Embryonic facial prominence (tissue), 1 donor: ENCODE data around the gene CRACR2A.

Source experiments
- DNase-seq: peaks from one replicate; pipeline ENCODE4 v3.0.0-alpha.2; 2016; ENCODE audit errors: extremely low spot score

CRACR2A gene

DNA sequence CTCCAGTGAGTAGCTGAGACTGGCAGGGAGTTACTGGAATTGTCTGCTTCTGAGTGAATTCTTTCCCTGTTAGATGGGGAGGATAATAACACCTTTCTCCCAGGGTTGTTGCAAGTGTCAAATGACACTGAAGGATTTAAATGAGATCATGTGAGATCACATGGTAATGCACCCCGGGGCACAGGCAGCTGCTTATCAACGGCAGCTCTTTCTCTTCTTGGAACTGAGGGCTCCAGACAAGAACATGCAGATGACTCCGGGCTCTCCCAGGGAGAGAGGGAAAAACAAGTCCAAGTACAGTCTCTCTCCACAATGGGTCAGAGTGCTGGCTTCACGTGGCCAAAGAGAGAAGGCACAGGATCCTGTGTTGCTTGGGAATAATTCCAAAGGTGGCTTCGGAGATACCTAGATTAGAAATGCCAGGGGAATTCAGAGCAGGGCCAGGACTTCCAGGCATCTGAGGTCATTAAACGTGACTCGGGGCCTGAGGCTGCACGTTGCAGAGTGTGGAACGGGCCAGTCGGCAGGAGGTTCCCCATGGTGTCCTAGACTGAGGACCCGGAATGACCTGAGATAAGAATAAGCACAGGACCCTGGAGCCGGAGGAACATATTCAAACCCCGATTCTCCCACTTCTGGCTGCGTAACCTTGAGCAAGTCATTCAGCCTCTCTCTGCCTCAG lies 152.7 kb downstream of the CRACR2A start:
- DNase-seq: no peak

DNA sequence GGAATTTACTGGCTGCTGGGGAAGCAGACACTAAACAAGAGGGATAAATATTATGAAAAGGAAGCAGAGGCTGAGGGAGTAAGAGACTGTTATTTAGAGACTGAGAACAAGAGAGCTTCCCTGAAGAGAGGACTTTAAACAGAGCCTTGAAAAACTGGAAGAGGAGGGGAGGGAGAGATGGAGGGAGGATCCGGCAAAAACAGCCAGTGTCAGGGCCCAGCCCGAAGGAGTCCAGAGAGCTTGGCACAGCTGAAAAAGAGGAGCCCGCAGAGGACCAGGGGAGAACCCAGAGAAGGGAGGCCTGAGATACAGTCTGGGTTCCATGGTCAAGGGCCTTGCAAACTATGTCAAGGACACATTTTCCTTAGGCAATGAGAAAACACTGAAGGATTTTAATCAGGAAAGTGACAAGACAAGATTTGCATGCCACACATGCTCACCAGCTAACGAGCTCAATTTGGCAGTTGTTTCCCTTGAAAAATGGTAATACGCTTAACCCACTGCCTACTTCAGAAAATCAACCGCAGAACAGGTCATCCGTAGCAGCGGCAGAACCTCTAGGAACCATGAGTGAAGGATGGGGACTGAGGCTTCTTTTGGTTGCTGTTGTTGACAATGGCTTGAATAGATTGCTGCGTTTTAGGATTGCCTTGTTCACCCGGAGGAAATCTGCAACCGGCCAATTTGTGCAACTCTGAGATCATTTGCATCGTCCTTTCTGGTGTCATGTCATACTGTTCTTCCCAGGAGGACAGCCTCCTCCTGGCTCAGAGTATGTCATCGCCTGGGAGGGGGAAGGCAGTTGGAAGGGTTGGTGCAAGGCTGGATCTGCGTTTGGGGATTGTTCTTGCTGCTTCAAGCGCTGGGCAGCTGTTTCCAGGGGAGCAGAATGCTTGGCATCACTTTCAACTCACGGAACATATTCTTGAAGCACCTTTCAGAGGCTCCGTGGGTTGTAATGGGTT lies 153.7 kb downstream of the CRACR2A start:
- no peak for DNase-seq

DNA sequence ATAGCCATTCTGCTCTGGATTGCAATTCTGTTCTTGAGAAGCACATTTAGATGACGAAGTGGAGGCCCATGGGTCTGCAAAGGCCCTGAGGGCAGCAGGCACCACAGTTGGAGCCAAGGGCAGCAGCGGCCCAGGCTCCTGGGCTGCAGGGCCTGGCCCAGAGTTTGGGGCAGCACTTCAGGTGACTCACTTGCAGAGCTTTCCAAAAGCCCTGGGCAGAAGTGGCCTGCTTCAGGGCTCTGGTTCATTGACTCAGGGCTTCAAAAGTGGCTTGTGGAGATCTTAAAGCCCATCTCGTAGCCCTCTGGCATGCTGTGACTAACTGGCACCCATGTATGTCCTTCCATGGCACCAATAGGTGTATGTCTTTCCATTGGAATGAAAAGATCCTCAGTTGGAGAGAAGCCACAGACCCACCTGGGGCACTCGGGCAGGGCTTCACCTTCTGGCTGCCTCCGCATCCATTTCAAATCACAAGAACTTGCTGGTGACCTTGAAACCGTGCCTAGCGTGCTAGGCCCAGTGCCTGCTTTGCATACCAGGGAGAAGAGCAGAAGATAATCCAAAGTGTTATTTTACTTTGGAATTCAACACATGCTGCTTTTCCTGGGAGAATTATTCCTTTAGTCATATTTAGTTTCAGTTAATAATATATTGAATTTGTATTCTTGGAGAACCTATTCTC lies 155.2 kb downstream of the CRACR2A start:
- no peak for DNase-seq

DNA sequence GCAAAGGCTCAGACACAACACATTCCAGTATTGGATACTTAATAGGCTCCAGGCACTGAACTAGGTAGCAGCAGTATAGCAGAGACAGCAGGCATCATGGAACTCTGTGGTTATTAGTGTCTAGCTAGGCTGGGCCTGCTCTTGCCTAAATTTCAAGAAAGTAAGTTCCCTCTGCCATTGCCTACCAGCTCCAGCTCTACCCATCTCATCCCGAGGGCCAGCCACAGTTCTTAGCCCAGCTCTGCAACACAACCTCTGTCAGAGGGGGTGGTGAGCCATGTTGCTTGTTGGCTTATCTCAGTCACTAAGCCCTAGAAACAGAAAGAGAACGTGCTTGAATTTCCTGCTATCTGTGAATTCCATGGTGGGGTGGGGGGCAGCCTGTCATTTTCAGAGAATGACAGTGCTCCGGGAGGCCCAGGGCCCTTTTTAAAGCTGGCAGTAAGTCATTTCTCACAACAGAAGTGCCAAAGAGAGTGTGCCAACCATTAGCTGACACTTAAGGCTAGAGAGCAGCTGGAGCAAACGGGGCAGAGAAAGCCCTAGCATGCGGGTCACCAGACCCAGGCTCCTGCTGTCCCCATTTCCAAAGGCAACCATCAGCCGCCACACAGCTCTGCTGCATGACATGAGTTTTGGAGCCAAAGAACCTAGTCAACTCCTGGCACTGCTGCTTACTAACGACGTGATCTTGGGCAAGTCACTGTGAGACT lies 156.1 kb downstream of the CRACR2A start:
- DNase-seq: no peak

DNA sequence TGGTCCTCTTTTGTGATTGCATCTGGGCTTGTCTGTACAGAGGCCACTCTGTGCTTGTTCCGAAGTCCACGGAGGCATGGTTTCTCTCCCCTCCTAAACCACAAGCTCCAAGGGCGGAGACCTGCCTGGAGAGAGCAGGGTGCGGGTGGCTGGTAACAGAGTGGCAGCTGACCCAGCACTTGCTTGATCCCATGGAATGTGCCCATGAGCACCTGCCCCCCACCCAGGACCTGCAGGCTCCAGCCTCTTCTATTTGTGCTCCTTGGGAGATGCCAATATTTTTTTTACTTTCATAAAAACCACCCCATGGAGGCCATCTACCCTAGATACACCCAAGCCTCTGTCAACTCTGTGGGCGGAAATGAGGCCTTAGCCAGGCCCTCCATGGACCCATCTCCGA lies 157.2 kb downstream of the CRACR2A start:
- DNase-seq: no peak

DNA sequence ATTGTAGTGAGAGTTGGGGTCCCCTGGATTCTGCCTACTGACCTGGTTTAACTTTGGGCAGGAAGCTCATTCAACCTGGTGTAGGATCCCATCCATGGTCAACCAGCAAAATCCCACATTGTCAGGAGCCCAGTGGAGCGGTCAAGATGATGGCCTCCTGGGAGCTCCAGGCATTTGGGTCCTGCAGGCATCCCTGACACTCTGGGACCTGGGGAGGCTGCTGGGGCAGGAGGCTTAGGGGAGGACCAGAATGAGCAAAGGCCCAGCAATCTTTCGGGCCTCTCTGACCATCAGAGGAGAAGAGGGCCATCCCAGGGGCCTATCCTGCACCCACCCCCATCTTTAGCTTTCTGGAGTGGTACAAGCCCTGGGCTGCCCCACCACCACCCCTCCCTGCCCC lies 157.9 kb downstream of the CRACR2A start:
- DNase-seq: no peak

DNA sequence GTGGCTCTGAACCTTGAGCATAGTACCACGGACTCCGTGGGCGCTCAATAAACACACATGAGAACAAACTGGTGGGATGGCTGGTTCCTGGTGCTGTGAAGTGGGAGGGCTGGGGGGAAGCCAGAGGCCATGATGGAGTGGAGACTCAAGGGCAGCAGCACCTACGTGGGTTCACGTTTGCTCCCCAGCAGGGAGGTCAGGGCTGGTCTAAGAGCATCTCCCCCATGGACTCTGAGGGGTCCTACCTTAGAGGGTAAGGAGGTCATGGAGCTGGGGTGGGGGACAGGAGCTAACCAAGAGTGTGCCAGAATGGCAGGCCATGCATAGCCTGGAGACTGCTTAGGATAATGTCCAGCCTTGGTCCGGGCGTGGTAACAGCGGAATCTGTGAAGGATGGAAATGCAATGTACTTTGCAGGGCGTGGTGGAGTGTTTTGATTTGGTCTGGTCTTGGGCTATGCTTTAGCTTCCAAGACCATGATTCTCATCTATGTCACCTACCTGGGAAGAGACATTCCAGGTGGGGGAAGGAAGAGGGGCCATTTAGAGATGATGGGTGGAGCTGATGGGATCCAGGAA lies 158.9 kb downstream of the CRACR2A start:
- DNase-seq: no peak

DNA sequence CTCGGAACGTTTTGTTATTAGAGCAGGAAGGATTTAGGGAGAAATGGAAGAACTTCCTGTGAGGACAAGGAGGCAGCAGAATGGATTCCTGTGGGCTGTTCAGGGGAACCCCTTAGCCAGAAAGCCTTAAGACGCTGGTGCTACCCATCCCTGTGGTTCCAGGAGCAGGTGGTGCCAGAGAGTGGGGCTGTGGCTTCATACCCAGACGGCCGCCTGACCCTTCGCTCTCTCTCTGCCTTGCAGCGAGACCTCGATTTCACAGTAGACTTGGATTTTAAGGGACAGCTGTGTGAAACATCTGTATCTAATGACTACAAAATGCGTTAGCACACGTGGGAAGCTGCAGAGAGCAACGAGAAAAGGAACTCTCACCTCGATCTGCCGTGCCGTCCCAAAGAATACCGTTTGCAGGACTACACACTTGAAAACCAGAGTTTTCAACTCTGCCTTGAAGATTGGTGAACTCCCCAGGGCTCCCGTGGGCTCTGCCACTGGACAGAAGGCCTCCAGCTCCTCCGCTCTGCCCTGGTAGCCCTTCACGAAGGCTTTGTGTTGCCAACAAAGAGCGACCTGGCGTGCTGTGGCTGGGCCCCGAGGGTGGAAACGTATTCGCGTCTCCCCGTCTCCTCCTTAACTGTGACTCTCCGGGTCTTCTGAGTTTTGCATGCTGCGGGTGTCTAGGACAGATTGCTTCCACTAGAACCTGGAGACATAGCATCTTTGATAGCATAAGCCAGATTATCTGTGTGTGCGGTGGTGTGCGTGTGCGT lies 159.9 kb downstream of the CRACR2A start:
- DNase-seq: no peak

DNA sequence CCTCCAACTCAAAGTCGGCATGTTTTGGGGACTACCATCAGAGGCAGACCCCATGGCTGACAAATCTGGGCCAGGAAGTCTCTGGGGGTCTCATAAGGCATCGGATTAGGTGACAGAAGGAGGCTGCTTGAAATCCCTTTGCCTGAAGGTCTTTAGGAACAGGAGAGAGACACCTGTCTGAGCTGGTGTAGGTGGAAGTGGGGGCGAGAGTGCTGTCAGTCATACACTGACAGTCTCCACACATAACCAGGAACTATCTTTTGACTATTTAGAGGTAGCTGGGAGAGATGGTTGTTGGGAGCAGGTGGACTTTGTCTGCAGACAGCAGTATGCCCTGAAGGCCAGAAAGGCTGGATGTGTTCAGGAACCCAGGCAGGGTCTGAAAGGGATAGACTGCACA lies 163.2 kb downstream of the CRACR2A start:
- DNase-seq: no peak

DNA sequence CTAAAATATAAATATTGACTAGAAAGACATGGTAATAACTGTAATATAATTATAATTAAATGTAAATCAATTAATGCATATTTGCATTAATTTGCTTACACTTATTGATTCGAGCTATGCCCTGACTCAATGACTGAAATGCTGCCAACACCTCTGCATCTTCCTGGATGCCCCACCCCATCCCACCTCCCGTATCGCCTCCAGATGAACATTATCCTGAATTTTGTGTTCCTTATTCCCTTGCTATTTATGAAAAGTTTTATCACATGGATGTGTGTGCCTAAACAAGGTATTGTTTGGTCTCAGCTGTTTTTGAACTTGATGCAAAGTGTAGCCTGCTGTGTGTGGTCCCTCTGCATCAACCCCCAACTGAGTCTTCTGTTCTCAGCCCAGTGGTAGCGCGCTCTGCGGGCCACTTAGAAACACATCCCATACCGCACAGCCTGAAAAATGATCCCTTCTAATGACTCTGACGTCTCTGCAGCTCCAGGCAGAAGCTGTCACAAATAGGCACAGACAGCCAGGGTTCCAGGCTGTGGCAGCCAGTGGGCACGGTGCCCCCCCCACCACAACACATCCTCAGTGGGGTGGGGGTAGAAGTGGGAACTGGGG lies 165.4 kb downstream of the CRACR2A start:
- no peak for DNase-seq

DNA sequence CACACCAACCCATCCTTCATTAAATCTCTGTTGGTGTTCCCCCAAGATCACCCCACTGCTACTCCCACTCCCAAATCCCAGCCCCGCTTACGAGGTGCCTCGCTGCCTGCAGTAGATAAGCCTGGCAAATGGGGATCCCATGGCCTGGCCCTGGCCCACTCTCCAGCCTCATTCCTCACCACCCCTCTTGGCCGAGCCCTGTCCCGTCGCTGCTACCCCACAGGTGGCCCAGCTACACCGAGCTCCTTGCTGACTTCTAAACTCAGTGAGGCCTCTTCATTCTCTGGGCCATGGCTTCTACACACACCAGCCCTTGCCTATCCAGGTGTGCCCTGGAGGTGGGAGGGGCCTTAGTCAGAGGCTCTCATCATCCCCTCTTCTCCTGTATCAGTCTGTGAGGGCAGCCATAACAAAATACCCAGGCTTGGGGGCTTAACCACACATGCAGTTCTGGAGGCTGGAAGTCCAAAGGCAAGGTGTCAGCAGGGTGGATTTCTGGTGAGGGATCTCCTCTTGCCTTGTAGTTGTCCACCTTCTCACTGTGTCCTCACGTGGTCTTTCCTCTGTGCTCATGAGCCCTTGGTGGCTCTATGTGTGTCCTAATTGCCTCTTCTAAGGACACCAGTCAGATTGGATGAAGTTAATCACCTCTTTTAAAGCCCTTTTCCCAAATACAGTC lies 169.1 kb downstream of the CRACR2A start:
- DNase-seq: no peak

DNA sequence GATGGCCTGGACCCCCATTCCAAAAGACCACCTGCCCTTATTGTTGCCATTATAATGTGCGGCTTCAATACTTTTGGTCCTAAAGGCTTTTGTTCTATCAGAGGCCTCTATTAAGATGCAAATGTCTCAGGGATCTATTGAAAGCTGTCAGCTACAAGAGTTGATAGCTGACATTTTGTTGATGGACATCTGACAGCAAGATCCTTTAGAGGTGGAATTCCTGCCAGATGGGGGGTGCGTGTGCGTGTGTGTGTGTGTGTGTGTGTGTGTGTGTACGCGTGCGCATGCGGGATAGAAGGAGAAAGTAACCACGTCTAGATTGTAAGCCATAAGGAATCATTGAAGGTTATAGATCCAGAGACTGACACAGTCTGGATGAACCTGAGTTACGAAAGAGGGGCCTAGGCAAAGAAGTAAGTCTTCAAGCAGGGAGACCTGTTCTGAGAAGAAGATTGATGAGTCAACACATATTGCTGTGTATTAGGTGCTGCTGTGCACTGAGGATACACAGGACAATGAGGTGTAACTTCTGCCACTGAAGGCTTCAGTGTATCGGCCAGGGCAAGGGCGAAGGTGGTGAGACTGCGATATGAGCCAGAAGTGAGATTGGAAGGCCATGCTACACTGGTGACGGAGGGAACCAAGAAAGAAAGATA lies 172.7 kb downstream of the CRACR2A start:
- DNase-seq: no peak

DNA sequence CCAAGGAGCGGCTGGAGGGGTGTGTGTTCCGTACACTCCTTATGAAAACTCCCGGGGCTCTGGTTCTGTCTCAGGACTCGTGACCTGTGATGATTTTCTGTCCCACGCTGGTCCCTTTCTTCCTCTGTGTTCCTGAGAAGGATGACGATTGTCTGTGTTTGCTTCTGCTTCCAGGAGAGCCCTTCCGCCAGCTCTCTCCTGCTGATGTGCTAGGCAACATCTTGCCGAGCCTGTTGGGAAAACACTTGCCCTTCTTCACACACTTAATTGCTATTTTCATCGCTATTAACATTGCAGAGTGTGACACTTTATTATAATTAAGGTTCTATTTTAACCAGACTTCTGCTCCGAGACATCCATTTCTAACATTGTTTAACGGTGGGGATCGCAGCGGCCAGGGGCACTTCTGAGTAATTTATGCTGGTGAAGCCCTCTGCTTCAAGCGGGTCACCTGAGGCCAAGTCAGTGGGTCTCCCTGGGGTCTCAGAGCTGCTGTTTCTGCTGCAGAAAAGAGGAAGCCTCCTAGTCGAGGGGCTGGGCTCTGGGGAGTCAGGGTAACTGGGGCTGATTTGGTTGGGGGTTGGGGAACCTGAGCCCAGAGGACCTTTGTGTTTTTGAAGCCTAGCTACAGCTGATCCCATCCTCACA lies 173.3 kb downstream of the CRACR2A start:
- no peak for DNase-seq

DNA sequence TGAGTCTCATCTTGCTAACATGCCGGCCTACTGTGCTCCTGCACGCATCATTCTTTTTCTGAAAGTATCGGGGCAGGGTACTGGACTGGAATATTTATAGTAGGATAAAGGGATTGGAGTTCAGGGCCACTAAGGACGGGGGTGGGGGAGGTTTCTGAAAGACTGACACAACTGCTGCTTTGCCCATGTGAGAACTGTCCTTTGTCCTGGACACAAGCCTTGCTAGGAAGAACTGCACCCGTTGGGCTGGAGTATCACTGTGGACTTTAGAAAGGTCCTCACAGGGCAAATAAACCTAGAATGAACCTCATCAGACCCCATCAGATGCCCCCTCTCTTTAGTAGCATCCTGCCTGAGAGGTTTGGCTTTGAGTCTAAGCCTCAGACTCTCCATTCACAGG lies 174.4 kb downstream of the CRACR2A start:
- no peak for DNase-seq

DNA sequence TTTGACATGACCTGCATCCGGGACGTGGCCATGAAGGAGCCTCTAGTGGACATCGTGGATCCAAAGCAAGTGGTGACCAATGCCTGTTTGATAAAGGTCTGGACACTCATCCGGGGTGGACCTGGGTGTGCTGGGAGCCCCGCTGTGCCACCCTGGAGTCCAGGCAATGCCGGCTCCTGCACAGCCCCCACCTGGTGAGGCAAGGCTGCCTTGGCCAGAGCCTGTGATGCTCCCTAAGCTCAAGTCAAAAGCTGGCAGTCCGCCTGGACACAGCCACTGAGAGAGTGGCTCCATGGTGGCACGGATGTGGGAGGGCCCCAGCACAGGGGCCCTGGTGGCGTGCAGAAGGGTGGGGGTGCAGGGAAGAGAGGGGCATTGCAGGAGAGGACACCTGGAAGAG lies 176.0 kb downstream of the CRACR2A start:
- DNase-seq: no peak

DNA sequence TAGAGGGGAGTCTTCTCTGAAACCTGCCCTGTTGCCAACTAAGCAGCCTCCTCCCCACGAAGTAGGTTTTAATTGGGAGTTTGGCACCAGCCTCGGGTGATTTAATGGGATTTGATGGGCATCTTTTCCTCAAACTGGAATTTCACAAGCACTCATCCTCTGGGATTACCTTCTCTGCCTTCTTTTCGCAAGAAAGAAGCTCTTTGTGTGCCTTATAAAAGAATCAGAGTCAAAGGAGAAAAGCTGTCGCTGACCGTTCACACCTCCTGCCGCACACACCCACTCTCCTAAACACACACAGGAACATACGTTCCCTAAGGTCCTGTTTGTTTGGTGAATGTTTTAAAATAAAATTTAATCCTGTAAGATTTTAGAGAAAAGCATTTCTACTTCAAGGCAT lies 177.9 kb downstream of the CRACR2A start:
- DNase-seq: no peak

DNA sequence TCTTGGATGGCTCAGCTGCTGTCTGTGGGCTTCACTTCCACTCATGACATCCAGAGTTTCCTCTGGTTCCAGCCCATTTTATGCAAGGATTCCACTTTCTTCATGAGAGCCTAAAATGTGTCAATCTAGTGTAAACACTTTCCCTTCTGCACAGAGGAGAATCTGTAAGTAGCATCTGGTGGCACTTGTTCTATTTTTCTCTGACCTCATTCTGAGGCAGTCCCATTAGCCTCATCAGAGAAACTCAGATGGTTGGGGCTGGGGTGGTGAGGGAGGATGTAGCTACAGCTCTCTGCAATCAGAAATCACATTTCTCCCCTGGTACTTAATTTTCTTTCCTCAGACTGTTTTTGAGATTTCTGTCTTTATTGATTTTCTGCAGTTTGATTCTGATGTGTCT lies 180.3 kb downstream of the CRACR2A start:
- no peak for DNase-seq

DNA sequence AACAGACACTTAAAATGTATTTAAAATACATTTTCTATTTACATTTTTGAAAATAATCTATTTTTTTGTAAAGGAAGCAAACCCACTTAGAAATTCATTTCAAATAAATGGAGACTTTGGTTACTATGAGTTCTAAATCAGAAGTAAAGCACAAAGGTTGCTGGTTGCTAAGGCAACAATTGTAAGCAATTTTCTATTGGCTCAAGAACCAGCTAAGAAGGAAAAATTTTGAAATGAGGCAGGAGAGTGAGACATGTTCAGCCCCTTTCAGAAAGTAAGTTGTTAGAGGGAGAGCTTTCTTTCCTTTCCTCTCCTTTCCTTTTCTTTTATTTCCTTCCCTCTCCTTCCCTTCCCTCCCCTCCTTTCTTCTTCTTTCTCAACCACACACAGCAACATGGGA lies 181.2 kb downstream of the CRACR2A start:
- DNase-seq: peak; percentile 12

DNA sequence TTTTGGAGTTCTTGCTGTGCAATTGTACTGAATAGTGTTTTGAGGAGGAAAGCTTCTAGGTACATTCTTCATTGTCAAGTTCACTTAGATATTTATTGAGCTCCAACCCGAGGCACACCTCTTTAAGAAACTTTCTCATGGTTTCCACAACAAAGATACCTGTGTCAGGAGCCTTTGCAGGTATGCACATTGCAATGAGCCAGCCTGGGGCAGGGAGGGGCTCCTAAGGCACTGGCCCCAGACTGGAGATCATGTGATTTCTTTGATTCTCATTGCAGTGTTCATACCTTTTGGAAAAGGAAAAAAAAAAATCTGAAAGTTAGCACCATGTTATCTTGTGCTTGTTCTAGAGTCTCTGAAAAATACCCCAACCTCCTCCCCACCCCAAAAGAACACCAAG lies 181.6 kb downstream of the CRACR2A start:
- no peak for DNase-seq
